GM12873 (cell line): ENCODE data around the gene SPOCD1.

ENCODE experiments used
- CTCF ChIP-seq: IDR thresholded peaks from 2 replicates; pipeline ENCODE4 v1.5.1; 2012; ENCODE audit warnings: low read depth, mild to moderate bottlenecking, moderate library complexity, low read length, control low read depth; ENCODE audit not compliant: insufficient read depth; ENCODE audit errors: missing control alignments

The SPOCD1 gene

GRCh38 chr1:31779687-31780086, 36.1 kb downstream of the SPOCD1 start:
- no peak for TF ChIP-seq CTCF

- TF ChIP-seq CTCF, result no peak
Observed at GRCh38 chr1:31778763-31779488, 36.9 kb downstream of the SPOCD1 start.

- no peak for TF ChIP-seq CTCF
Observed at GRCh38 chr1:31776516-31776915, 39.3 kb downstream of the SPOCD1 start.

GRCh38 chr1:31776032-31776431, 39.8 kb downstream of the SPOCD1 start:
- no peak for TF ChIP-seq CTCF

- TF ChIP-seq CTCF, result no peak
Observed at GRCh38 chr1:31775210-31775999, 40.4 kb downstream of the SPOCD1 start.

- no peak for TF ChIP-seq CTCF
Observed at GRCh38 chr1:31774495-31774894, 41.3 kb downstream of the SPOCD1 start.

- no peak for TF ChIP-seq CTCF
Observed at GRCh38 chr1:31773861-31774260, 42.0 kb downstream of the SPOCD1 start.
